ENCODE data around the gene SOWAHA.
"Not testable (repeated sequence)": the region's sequence is repeated elsewhere in the genome, so short reads cannot be mapped to it uniquely, and the experiment has no call there.

Gene SOWAHA

DNA sequence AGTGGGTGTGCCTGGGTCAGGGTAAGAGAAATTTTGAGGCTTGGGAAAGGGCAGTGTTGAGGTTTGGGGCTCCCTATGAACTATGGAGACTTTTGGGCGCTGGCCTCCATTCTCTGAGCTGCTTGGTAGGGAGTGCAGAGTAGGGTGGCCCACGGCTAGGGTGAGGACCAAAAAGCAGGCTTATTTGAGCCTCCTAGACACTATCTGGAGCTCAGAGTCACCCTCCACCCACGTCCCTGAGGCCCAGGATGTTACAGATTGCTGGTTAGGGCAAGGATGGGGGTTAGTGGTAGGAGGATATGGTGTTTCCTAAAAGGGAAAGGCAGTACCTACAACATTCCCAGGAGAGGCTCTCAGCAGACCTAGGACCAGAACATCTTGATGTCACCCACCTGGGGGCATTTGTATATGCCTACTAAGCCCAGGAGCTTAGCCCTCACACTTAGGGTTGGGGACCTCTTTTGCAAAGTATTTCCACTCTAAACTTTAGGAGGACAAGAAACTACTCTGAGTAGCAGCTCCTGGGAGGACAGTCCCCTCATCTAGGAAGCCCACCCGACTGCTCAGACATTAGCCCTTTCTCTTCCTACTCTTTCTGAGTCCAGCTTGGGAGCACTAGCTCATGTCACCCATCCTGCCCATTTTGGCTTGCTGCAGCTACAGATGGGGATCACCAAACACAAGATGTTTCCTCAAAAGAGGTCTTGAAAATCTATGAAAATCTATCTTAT is 15.0 kb downstream of the SOWAHA start:
- no peak for DNase-seq

DNA sequence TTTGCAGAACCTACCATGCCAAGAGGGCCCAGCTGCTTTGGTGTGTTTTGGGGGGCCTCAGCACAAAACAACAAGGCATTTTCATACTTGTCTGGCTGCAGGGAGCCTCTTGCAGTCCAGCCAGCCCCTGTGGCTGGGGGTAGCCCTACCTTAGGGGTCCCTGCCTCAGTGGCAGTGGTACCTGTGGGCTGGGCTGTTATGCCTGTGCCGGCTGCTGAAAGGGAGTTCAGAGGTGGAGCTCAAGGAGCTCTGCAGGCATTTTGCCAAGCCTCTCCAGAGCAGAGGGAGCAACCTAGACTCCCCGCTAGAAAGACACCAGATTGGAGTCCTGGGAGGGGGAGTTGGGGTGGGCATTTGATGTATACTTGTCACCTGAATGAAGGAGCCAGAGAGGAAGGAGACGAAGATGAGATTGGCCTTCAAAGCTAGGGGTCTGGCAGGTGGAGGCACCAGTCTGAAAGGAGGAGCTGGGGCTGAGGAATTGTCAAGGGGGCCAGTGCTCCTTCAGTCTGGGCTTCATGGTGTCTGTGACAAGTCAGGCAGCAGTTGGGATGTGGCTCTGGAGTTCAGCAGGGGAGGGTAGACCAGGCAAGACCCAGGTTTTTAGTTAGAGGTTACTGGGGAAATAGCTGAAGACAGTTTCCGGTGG is 15.9 kb downstream of the SOWAHA start:
- no peak for DNase-seq

DNA sequence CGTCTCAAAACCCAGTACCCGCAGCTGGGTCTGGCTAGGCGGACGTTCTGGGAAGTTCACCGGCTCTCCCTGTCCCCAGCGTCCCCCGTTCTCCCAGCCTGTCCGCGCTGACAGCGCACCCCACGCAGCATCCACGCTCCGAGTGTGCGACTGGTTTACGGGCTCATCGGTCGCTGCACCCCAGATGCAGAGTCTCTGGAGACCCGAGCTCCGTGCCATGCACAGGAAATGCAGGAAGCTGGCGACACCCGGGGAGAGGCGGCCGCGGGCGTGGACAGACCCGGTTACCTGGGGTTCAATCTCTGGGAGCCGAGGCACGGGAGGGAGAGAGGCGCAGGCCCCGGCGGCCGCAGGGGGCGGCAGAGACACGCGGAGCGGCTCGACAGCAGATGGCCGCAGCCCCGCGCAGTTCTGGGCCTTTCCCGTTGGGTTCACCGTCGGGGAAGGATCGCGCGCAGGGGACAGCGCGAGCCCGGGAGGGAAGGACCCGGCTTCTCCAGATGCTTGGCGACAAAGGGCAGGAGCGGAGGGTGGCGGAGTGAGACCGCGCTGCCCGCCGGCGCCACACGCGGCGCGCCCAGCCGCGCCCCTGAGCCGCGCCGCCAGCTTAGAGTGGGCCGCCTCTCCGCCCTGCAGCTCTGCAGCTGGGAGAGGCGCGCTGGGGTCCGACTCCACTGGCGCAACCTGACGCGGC is 16.8 kb downstream of the SOWAHA start:
- peak; percentile 55 for DNase-seq

DNA sequence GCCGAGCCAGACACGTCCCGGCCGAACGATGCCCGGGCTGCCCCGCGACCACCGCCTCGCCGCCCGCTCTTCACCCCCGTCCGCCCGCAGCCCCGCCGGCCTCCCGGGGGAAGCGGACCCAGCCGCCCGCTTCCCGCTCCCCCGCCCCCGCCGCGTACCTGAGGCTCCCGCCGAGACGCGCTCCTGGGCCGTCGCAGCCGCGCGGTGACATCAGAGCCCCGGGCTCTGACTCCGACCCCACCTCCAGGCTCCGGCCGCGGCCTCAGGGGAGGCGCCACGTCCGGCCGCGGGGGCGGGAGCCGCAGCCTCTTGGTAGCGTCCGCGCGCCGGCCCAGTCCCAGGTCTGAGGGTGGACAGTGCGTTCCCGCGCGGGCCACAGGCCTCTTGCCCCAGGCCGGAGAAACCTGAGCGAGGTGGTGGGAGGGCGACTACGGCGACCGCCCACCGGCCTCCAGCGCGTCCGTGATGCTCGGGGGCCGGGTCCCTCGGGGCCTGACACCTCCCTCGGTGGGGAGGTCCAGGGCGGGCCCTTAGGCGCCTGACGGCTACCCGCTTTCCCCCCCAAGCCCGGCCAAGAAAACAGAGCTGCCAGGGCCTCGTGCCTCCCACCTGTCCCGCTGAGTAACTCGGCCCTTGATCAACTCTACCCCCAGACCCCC is 17.5 kb downstream of the SOWAHA start, which contains the start of gene SHROOM1:
Gene SHROOM1 (minus strand): TSS at position 212 of the 659 bp plus-strand sequence. CDS start 4,507 bp downstream, outside the sequence.
- DNase-seq = no peak

DNA sequence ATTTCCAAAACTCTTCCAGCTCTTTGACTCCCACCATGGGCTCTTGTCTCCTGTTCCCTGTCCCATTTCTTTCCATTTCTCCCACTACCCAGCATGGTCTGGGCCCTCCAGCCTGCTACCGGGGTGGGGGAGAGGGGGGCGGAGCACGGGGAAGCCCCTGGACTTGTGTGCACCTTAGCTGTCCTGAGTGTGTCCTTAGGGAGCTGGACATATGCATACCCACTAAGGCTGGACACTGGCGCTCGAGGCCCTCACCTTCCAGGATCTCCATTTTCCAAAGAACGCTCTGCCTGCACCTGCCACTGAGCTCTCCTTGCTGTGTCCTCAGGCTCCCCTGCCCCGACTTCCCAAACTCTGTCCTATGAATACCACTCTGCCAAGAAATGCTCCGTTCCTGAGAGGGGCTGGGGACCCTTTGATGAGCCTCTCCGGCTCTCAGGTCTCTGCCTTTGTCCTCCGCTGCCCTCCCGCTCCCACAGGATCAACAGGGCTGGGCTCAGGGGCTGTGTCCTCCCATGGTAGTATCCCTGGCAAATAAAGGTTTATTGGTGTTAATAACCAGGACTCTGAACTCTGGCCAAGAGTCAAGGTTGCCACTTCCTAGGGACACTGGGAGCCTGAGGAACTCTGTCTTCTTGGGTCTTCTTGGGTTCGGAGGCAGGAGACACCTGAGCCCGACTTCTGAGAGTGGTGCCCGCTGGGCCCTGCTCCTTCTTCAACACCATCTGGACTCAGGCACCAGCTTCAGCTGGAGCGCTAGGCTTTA is 18.2 kb downstream of the SOWAHA start:
- DNase-seq = no peak

DNA sequence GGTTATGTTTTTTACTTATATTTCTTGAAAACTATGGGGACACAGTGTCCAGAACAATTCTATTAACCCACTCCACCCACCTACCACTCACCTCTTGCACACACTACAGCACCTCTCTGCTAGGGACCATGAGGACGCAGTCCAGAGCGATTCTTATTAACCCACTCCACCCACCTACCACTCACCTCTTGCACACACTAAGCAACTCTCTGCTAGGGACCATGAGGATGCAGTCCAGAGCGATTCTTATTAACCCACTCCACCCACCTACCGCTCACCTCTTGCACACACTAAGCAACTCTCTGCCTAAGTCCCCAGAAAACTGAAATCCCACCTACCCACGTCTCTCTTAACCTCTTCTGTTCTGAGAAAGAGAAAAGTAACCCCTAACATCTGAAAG is 19.5 kb downstream of the SOWAHA start:
- DNase-seq = no peak

DNA sequence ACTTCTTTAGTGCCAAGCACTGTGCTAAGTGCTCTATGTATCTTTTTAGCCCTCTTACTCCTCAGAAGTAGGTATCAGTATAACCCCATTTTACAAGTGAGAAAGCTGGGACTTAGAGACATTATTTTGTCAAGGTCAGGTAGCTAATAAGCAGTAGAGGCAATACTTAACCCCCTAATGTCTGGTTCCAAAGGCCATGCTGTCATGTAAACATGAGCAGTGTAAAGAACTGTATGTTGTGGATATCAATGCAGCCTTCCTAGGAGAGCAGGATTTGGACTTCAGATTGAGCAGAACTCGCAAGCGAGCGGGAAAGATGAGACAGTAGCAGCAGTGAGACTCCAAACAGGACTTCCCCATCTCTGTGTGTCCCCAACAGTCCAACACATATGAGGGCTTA is 21.0 kb downstream of the SOWAHA start:
- DNase-seq = no peak

DNA sequence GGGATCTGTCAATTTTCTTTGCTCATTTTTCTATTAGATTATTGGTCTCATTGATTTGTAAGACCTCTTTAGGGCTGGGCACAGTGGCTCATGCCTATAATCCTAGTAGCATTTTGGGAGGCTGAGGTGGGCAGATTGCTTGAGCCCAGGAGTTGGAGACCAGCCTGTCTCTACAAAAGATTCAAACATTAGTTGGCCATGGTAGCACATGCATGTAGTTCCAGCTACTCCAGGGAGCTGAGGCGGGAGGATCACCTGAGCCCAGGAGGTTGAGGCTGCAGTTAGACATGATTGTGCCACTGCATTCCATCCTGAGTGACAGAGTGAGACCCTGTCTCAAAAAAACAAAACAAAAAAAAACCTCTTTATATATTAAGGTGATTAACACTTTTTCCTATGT is 23.8 kb downstream of the SOWAHA start:
- DNase-seq = no peak

DNA sequence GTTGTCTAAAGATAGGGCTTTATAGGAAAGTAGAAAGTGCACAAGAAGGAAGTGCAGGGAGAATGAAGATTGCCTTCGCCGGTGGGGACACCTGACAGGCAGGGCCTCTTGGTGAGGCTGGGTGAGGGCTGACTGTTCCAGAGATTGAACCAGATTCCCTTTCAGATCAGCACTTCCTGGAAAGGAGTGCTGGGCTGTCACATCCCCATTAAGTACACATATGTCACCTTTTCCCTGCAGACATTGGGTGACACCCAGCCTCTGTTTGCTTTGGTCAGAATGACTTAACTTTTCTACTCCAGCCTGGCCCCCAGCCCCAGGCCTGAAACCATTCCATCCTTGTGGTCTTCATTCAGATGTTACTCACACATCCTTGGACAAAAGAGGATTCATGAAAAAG is 24.8 kb downstream of the SOWAHA start:
- no peak for DNase-seq

DNA sequence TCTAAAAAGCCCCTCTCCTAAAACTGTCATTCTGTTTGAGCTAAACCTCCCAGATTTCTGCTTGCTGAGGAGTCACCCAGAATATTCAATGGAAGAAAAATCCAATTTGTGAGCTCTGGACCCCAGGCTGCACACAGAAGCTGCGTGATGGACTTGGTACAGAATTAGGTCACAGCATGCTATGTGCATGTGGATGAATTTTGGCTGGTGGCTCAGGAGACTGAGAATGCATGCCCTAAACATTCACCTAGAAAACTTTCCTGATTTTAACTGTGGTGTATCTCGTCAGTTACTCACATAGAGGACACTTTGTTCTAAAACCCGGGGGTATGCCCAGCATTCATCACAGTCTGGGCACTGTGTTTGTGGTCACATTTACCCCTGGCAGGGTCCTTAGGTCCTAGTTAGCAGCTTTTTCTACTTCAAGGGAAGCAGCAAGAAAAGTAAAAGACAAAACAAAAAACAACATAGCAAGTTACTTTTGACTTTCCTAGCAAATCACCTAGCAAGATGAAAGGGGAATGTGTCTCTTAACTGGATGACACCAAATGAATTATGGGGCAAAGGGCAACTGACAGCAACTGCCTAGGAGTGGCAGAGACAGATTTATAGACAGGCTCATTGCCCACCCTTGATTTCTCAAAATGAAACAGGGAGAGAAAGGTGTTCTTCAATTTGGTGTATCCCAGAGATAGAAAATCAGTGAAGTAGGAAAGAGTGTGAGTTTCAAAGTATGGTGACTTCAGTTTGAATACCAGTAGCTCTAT is 25.6 kb downstream of the SOWAHA start:
- DNase-seq = no peak

DNA sequence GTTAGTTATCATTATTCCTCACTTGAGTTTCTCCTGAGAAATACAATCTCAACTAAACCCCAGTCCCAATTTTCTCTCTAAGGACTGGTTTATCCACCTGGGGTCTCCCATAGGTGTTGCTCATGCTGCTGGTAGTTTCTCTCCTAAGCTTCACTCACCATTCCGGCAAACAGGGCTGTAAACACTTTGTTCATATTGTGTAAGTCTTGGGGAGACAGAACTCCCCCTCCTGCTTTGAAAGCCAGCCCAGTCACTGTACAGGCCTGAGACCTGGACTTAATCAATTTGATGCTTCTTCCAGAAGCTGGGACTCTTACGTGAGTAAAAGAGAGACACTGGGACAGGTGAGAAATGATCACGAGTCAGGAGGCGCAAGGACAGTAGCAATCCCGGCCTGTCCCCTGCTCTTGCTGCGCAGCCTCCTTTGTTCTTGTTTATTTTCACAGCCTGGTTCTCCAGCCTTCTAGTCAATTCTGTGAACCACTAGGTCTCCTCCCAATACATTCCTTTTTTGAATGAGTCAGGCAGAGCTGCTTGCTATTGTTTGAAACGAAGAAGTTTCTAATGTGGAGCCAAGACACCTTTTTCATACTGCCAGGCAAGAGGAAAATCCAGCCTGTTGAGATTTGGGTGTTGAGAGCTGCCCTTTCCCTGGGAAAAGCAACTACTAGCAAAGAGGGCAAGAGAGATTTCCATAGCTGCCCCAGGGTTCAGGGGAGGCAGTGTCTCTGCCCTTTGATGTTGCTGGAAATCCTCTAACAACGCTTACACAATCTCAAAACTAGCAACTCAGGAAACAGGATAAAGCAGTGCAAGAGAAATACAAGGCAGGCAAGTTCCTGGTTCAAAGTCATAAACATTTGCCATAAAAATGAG is 26.6 kb downstream of the SOWAHA start:
- peak; percentile 52 for DNase-seq

DNA sequence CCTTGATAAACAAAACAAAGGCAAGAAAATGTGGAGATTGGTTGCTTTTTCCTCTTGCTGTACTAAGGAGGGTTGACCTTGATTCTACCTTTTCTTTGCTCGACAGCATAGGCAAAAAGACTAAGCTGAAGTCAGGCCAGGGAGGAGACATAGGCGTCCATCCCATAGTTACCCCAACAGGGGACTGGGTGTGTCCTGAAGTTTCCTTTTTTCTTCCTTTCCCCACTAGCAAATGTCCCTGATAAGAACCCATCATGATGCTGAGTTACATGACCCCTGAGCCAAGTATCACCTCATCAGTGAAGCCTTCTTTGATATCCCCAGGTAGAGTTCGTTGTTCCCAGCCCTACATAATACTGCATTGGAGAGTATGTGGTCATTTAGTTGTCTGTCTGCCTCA is 27.2 kb downstream of the SOWAHA start:
- no peak for DNase-seq

DNA sequence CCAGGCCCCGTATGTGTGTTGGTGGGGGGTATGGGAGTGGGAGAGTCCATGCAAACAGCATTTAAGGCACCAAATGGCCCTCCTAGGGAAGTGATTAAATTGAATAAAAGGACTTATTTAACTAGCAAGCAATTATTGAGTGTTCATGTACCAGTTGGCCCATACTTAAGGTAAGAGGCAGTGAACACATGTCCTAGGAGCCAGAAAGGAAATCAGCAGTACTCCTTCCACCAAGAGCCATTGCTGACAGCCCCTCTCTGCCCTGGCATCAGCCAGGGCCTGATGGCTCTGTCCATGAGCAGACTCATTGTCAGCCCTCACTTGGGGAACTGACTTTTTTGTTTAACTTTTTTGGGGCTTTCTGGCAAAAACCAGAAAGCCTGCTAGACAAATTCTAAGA is 27.8 kb downstream of the SOWAHA start:
- DNase-seq = no peak

DNA sequence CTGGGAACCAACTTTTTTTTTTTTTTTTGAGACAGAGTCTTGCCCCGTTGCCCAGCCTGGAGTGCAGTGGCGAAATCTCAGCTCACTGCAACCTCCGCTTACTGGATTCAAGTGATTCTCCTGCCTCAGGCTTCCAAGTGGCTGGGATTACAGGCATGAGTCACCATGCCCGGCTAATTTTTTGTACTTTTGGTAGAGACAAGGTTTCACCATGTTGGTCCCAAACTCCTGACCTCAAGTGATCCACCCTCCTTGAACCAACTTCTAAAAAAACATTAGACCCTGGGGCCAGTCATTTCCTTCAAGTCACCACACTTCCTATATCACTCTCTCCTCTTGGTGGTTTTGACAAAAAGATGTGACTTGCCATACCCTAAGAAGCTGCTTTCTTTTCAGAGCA is 28.2 kb downstream of the SOWAHA start:
- no peak for DNase-seq

DNA sequence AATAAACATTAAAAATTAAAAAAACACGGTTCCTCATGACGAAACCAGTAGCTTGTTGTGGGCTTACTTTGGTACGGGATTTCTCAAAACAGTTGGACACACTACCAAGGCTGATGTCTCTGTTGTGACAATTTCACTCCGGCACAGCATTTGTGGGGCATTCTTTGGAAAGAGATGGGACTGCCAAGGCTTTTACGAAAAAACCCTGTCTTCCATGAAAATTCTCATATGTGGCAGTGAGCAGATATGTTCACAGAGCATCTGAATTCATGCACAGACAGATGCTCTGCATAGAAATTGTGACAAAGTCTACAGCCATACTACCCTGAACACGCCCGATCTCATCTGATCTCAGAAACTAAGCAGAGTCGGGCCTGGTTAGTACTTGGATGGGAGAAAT is 35.2 kb downstream of the SOWAHA start:
- DNase-seq = no peak

DNA sequence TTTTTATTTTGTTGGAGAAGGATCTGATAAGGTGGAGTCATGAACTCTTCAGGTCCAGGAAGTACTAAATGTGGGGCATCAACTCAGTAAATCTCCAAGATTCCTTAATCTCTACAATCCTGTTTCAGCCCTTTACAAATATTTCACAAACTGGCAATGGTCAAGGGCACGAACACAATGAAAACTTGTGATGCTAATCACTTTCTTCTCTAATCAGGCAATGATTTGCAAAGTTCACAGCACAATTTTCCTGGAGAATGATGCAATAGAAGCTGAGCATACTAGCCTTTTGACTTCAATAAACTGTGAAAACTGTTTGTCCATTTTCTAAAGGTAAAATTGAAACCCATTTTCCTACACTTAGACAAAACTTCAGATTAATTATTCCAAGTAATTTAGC is 36.2 kb downstream of the SOWAHA start:
- no peak for DNase-seq

DNA sequence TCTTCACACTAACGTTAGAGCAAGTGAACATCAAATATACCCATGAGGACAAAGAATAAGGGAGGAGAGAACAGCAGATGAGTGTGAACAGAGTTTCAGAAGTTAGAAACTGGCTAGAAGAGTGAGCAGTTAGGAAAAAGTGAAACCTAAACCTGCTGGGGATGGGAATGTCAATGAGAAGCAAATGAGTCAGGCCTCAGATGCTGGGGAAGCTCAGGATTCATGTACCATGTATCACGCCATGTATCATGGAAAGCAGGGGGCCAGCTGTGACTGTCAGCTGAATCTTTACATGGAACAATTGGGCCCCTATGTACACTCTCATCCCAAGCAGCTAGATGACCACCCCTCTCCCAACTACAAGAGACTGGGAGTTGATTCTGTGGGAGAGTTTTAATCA is 37.0 kb downstream of the SOWAHA start:
- DNase-seq = peak; percentile 45

DNA sequence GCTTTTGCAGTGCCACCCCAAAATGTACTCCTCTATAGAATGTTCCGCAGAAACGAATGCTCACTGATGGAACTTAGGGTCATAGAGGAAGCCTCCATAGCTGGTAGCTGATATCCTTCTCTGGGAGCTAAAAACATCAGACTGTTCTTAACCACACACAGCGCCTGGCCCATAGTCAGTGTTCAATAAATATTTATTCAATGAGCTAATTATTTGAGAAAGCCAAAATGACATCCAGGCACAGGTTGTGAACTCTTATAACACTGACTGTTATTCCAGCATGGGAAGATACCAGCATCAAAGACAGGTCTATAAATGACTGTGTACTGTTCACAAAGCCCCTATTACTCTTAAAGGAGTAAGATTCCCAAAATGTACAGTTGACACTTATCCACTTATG is 40.2 kb downstream of the SOWAHA start:
- no peak for DNase-seq

DNA sequence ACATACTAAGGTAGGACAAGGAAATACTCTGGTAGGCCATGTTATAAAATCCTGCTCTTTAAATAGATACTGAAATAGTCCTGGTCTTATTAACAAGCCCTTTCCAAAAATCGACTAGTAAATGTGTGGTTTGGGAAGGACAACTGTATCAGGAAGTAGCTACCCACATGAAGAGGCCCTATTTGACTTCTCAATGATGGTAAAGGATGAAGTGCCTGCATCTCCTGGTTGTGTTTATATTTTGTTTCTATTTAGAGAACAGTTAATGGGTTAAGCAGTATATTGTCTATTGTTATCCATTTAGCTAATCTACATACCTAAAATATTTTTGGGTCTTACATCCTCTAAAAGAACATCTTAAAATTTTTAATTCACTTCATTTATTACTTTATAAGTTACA is 40.7 kb downstream of the SOWAHA start:
- DNase-seq = no peak

DNA sequence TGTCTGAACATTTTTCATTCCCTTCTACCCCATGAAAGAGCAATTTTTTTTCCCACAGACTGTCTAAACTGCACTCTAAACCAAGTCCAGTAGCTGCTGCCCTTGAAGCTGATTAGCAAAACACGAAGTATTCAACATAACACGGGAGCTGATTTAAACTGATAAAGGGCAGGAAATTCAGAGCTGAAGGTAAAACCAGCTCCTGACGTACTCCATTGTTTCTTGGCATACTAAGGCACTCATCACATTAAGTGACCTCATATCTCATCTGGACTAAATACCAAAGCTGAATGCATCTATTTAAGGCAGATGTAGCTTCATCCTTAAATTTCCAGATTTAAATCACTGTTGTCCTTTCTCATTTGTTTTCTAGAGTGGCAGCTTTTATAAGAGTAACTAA is 41.2 kb downstream of the SOWAHA start:
- peak; percentile 16 for DNase-seq

DNA sequence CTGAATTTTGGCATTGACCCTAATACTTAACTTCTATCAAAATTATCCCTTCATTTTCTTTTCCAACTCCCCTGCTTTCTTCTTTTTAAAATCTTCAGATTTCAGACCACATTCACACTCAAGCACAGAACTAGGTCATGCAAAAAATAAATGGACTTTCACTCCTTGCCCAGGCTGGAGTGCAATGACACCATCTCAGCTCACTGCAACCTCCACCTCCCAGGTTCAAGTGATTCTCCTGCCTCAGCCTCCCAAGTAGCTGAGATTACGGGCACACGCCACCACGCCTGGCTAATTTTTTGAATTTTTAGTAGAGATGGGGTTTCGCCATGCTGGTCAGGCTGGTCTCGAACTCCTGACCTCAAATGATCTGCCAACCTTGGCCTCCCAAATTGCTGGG is 41.9 kb downstream of the SOWAHA start:
- DNase-seq = not testable (repeated sequence)
